SK-N-SH treated with all-trans-retinoic acid at 6 μM for 48 hours (cell line): ENCODE results near the gene LTBP4.

Source experiments
- ATAC-seq: fragments of 200-7000 bp; cut with Tn5 transposase; 3 replicates; pipeline ENCODE4 v1.9.1; 2020; ENCODE audit warnings: mild to moderate bottlenecking, moderate library complexity
- ARNTL ChIP-seq: fragments of 450-650 bp; formaldehyde crosslinking; IDR thresholded peaks from 2 replicates; pipeline ENCODE4 v1.5.0; 2020; ENCODE audit warnings: low read depth, mild to moderate bottlenecking, moderate library complexity, borderline replicate concordance
- BACH2 ChIP-seq: fragments of 250-450 bp; sonication (Bioruptor Pico); IDR thresholded peaks from 2 replicates; pipeline ENCODE4 v1.9.0; 2021; ENCODE audit warnings: mild to moderate bottlenecking, borderline replicate concordance
- CSDC2 ChIP-seq: fragments of 250-450 bp; sonication (Bioruptor Pico); IDR thresholded peaks from 2 replicates; pipeline ENCODE4 v1.5.0; 2020; ENCODE audit warnings: mild to moderate bottlenecking, moderate library complexity
- GLIS3 ChIP-seq: fragments of 250-450 bp; sonication (Bioruptor Pico); IDR thresholded peaks from 2 replicates; pipeline ENCODE4 v1.5.0; 2020; ENCODE audit warnings: mild to moderate bottlenecking, moderate library complexity
- ISL1 ChIP-seq: fragments of 250-450 bp; sonication (Bioruptor Pico); IDR thresholded peaks from 2 replicates; pipeline ENCODE4 v2.1.2; 2022; ENCODE audit warnings: mild to moderate bottlenecking, moderate library complexity
- OSR1 ChIP-seq: fragments of 250-450 bp; sonication (Bioruptor Pico); IDR thresholded peaks from 2 replicates; pipeline ENCODE4 v1.8.0; 2022; ENCODE audit warnings: moderate library complexity, mild to moderate bottlenecking, inconsistent platforms
- PPARA ChIP-seq: fragments of 250-450 bp; sonication (Bioruptor Pico); IDR thresholded peaks from 2 replicates; pipeline ENCODE4 v1.5.0; 2020; ENCODE audit warnings: mild to moderate bottlenecking, borderline replicate concordance
- RARB ChIP-seq: fragments of 250-450 bp; sonication (Bioruptor Pico); IDR thresholded peaks from 2 replicates; pipeline ENCODE4 v1.8.0; 2021; ENCODE audit warnings: mild to moderate bottlenecking, moderate library complexity
- SNAI2 ChIP-seq: fragments of 250-450 bp; sonication (Bioruptor Pico); IDR thresholded peaks from 2 replicates; pipeline ENCODE4 v1.5.0; 2020; ENCODE audit warnings: mild to moderate bottlenecking, moderate library complexity
- TCF4 ChIP-seq: fragments of 250-450 bp; sonication (Bioruptor Pico); IDR thresholded peaks from 2 replicates; pipeline ENCODE4 v1.8.0; 2021; ENCODE audit warnings: mild to moderate bottlenecking, moderate library complexity, borderline replicate concordance
- TOX ChIP-seq: fragments of 250-450 bp; sonication (Bioruptor Pico); IDR thresholded peaks from 2 replicates; pipeline ENCODE4 v1.8.0; 2021; ENCODE audit warnings: mild to moderate bottlenecking, moderate library complexity, borderline replicate concordance
- ZC3H10 ChIP-seq: fragments of 250-450 bp; sonication (Bioruptor Pico); IDR thresholded peaks from 2 replicates; pipeline ENCODE4 v1.5.1; 2021; ENCODE audit warnings: mild to moderate bottlenecking, moderate library complexity
- ZFP30 ChIP-seq: fragments of 450-650 bp; formaldehyde crosslinking; IDR thresholded peaks from 2 replicates; pipeline ENCODE4 v1.5.0; 2022; ENCODE audit warnings: mild to moderate bottlenecking, moderate library complexity
- ZNF565 ChIP-seq: fragments of 450-650 bp; formaldehyde crosslinking; conservative IDR thresholded peaks from 2 replicates; pipeline ENCODE4 v1.5.0; 2020; ENCODE audit warnings: low read depth, mild to moderate bottlenecking, moderate library complexity
- ZNF70 ChIP-seq: fragments of 450-650 bp; formaldehyde crosslinking; IDR thresholded peaks from 2 replicates; pipeline ENCODE4 v1.5.0; 2020; ENCODE audit warnings: mild to moderate bottlenecking, moderate library complexity
- ZNF8 ChIP-seq: fragments of 450-650 bp; formaldehyde crosslinking; IDR thresholded peaks from 2 replicates; pipeline ENCODE4 v1.5.0; 2020; ENCODE audit warnings: mild to moderate bottlenecking, moderate library complexity
- TF ChIP-seq, protein P1 (sequence below): fragments of 250-450 bp; sonication (Bioruptor Pico); IDR thresholded peaks from 2 replicates; pipeline ENCODE4 v1.5.1; 2021; ENCODE audit warnings: mild to moderate bottlenecking, moderate library complexity
- TF ChIP-seq, protein P2 (sequence below): fragments of 250-450 bp; sonication (Bioruptor Pico); IDR thresholded peaks from 2 replicates; pipeline ENCODE4 v1.8.0; 2021; ENCODE audit warnings: low read depth, mild to moderate bottlenecking, moderate library complexity, borderline replicate concordance
- TF ChIP-seq, protein P3 (sequence below): fragments of 250-450 bp; sonication (Bioruptor Pico); IDR thresholded peaks from 2 replicates; pipeline ENCODE4 v1.8.0; 2020; ENCODE audit warnings: mild to moderate bottlenecking, moderate library complexity, borderline replicate concordance
- TF ChIP-seq, protein P4 (sequence below): fragments of 250-450 bp; sonication (Bioruptor Pico); IDR thresholded peaks from 2 replicates; pipeline ENCODE4 v1.5.0; 2020; ENCODE audit warnings: mild to moderate bottlenecking, moderate library complexity
- TF ChIP-seq, protein P5 (sequence below): fragments of 250-450 bp; sonication (Bioruptor Pico); IDR thresholded peaks from 2 replicates; pipeline ENCODE4 v1.5.1; 2020; ENCODE audit warnings: low read depth, mild to moderate bottlenecking, moderate library complexity

Gene LTBP4

DNA sequence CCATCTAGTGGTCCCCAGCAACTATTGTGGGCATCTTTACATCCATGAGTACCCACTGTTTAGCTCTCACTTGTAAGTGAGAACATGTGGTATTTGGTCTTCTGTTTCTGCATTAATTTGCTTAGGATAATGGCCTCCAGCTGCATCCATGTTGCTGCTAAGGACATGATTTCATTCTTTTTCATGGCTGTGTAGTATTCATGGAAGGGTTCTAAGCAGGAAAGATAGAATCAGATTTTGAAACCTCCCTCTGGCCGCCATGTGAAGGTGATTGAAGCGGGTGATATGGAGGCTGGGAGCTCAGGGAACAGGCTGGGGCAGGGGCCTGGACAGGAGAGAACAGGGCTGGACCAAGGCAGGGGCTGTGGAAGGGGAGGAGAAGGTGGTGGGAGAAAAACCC lies 20.1 kb downstream of the LTBP4 start:
- TF ChIP-seq TCF4 (CRISPR knock-in tag) (no peak), SNAI2 (no peak), ZNF565 (CRISPR knock-in tag) (no peak), PPARA (CRISPR knock-in tag) (no peak), TOX (no peak), BACH2 (no peak), ZFP30 (no peak), ZNF8 (CRISPR knock-in tag) (no peak), ZNF70 (CRISPR knock-in tag) (no peak), GLIS3 (CRISPR knock-in tag) (no peak)
- TF ChIP-seq, protein P1, sequence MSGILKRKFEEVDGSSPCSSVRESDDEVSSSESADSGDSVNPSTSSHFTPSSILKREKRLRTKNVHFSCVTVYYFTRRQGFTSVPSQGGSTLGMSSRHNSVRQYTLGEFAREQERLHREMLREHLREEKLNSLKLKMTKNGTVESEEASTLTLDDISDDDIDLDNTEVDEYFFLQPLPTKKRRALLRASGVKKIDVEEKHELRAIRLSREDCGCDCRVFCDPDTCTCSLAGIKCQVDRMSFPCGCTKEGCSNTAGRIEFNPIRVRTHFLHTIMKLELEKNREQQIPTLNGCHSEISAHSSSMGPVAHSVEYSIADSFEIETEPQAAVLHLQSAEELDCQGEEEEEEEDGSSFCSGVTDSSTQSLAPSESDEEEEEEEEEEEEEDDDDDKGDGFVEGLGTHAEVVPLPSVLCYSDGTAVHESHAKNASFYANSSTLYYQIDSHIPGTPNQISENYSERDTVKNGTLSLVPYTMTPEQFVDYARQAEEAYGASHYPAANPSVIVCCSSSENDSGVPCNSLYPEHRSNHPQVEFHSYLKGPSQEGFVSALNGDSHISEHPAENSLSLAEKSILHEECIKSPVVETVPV (CRISPR knock-in tag): no peak
- TF ChIP-seq, protein P2, sequence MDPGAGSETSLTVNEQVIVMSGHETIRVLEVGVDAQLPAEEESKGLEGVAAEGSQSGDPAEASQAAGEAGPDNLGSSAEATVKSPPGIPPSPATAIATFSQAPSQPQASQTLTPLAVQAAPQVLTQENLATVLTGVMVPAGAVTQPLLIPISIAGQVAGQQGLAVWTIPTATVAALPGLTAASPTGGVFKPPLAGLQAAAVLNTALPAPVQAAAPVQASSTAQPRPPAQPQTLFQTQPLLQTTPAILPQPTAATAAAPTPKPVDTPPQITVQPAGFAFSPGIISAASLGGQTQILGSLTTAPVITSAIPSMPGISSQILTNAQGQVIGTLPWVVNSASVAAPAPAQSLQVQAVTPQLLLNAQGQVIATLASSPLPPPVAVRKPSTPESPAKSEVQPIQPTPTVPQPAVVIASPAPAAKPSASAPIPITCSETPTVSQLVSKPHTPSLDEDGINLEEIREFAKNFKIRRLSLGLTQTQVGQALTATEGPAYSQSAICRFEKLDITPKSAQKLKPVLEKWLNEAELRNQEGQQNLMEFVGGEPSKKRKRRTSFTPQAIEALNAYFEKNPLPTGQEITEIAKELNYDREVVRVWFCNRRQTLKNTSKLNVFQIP: no peak
- TF ChIP-seq, protein P3, sequence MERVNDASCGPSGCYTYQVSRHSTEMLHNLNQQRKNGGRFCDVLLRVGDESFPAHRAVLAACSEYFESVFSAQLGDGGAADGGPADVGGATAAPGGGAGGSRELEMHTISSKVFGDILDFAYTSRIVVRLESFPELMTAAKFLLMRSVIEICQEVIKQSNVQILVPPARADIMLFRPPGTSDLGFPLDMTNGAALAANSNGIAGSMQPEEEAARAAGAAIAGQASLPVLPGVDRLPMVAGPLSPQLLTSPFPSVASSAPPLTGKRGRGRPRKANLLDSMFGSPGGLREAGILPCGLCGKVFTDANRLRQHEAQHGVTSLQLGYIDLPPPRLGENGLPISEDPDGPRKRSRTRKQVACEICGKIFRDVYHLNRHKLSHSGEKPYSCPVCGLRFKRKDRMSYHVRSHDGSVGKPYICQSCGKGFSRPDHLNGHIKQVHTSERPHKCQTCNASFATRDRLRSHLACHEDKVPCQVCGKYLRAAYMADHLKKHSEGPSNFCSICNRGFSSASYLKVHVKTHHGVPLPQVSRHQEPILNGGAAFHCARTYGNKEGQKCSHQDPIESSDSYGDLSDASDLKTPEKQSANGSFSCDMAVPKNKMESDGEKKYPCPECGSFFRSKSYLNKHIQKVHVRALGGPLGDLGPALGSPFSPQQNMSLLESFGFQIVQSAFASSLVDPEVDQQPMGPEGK (CRISPR knock-in tag): no peak

DNA sequence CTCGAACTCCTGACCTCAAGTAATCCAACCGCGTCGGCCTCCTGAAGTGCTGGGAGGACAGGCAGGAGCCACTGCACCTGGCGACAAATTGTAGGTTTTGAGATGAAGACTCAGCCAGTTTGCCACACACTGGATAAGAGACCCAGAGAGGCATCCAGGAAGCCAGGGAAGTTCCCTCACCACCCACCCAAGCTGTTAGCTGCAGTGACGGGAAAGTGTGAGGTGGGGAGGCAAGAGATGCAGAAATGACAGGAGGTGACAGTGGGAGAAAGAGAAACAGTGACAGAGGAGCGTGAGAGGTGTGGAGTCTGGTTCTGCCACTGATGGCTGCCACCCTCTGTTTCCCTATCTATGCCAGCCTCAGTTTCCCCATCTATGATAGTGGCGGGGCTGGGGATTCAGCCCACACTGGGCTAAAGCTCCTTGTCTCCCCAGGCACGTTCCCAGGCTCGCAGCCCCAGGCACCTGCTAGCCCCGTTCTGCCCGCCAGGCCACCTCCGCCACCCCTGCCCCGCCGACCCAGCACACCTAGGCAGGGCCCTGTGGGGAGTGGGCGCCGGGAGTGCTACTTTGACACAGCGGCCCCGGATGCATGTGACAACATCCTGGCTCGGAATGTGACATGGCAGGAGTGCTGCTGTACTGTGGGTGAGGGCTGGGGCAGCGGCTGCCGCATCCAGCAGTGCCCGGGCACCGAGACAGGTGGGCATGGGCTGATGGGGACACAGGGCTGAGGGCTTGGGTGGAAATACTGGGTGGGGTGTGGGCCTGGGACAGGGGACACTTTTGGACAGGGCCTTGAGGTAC lies 21.0 kb downstream of the LTBP4 start:
- no peak for ATAC-seq
- no peak for TF ChIP-seq ZNF70 (CRISPR knock-in tag)
- no peak for TF ChIP-seq CSDC2 (CRISPR knock-in tag)
- TF ChIP-seq ARNTL: no peak
- TF ChIP-seq SNAI2: no peak
- TF ChIP-seq PPARA (CRISPR knock-in tag): no peak
- no peak for TF ChIP-seq ISL1
- no peak for TF ChIP-seq GLIS3 (CRISPR knock-in tag)
- TF ChIP-seq ZNF565 (CRISPR knock-in tag): no peak
- no peak for TF ChIP-seq RARB (CRISPR knock-in tag)
- TF ChIP-seq BACH2: no peak
- TF ChIP-seq, protein P1 (CRISPR knock-in tag): no peak
- TF ChIP-seq, protein P4, sequence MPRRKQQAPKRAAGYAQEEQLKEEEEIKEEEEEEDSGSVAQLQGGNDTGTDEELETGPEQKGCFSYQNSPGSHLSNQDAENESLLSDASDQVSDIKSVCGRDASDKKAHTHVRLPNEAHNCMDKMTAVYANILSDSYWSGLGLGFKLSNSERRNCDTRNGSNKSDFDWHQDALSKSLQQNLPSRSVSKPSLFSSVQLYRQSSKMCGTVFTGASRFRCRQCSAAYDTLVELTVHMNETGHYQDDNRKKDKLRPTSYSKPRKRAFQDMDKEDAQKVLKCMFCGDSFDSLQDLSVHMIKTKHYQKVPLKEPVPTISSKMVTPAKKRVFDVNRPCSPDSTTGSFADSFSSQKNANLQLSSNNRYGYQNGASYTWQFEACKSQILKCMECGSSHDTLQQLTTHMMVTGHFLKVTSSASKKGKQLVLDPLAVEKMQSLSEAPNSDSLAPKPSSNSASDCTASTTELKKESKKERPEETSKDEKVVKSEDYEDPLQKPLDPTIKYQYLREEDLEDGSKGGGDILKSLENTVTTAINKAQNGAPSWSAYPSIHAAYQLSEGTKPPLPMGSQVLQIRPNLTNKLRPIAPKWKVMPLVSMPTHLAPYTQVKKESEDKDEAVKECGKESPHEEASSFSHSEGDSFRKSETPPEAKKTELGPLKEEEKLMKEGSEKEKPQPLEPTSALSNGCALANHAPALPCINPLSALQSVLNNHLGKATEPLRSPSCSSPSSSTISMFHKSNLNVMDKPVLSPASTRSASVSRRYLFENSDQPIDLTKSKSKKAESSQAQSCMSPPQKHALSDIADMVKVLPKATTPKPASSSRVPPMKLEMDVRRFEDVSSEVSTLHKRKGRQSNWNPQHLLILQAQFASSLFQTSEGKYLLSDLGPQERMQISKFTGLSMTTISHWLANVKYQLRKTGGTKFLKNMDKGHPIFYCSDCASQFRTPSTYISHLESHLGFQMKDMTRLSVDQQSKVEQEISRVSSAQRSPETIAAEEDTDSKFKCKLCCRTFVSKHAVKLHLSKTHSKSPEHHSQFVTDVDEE: no peak
- no peak for TF ChIP-seq ZNF8 (CRISPR knock-in tag)
- TF ChIP-seq, protein P3 (CRISPR knock-in tag): no peak
- TF ChIP-seq, protein P5, sequence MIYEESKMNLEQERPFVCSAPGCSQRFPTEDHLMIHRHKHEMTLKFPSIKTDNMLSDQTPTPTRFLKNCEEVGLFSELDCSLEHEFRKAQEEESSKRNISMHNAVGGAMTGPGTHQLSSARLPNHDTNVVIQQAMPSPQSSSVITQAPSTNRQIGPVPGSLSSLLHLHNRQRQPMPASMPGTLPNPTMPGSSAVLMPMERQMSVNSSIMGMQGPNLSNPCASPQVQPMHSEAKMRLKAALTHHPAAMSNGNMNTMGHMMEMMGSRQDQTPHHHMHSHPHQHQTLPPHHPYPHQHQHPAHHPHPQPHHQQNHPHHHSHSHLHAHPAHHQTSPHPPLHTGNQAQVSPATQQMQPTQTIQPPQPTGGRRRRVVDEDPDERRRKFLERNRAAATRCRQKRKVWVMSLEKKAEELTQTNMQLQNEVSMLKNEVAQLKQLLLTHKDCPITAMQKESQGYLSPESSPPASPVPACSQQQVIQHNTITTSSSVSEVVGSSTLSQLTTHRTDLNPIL: no peak
- TF ChIP-seq, protein P2: no peak
- no peak for TF ChIP-seq OSR1 (CRISPR knock-in tag)
- no peak for TF ChIP-seq ZC3H10 (CRISPR knock-in tag)
- TF ChIP-seq TOX: no peak
- TF ChIP-seq, all 23 proteins: peak for 0

More for the DNA sequence above, 20.1 kb downstream of the LTBP4 start:
- ATAC-seq: no peak
